Measurements from ENCODE around the gene UBE2F.
"Not testable (repeated sequence)": the region's sequence is repeated elsewhere in the genome, so short reads cannot be mapped to it uniquely, and the experiment has no call there.

UBE2F gene

GRCh38 chr2:238042849-238043584, 76.2 kb downstream of the UBE2F start:
- DNase-seq = peak in 1 of 56 donors; percentile 9

GRCh38 chr2:238043851-238044250, 77.0 kb downstream of the UBE2F start:
- no peak for DNase-seq

GRCh38 chr2:238045575-238045974, 78.8 kb downstream of the UBE2F start:
- DNase-seq = no peak

GRCh38 chr2:238046725-238047270, 80.0 kb downstream of the UBE2F start:
- no peak for DNase-seq

- DNase-seq = no peak
These were observed 86.5 kb downstream of the UBE2F start for GRCh38 chr2:238053191-238053776.

- DNase-seq = no peak
These were observed 89.0 kb downstream of the UBE2F start for GRCh38 chr2:238055841-238056240.

- not testable (repeated sequence) for DNase-seq
These were observed 91.1 kb downstream of the UBE2F start for GRCh38 chr2:238057696-238058575.

- no peak for DNase-seq
These were observed 92.7 kb downstream of the UBE2F start for GRCh38 chr2:238059505-238059904.

GRCh38 chr2:238060096-238060541, 93.3 kb downstream of the UBE2F start:
- no peak for DNase-seq

GRCh38 chr2:238060542-238061314, 93.9 kb downstream of the UBE2F start, which contains the start of gene SCLY:
Gene SCLY, plus strand, starts transcription at chr2:238061001. Its CDS starts 54 bp downstream, at chr2:238061055.
- peak; percentile 68 to 100 (median 97) for DNase-seq

- DNase-seq = peak in 8 of 56 donors; percentile 14 to 58 (median 42)
These were observed 94.7 kb downstream of the UBE2F start for GRCh38 chr2:238061315-238062202.

- no peak for DNase-seq
These were observed 96.8 kb downstream of the UBE2F start for GRCh38 chr2:238063414-238064189.

GRCh38 chr2:238064376-238064775, 97.6 kb downstream of the UBE2F start:
- DNase-seq = no peak

- DNase-seq = no peak
These were observed 98.4 kb downstream of the UBE2F start for GRCh38 chr2:238065071-238065846.

GRCh38 chr2:238066218-238066617, 99.4 kb downstream of the UBE2F start:
- DNase-seq = no peak

GRCh38 chr2:238066718-238067117, 99.9 kb downstream of the UBE2F start:
- not testable (repeated sequence) for DNase-seq

GRCh38 chr2:238067939-238068338, 101.1 kb downstream of the UBE2F start:
- no peak for DNase-seq

All from amygdala (tissue), 56 donors.